Activated CD8-positive, alpha-beta memory T cell treated with anti-CD3 and anti-CD28 coated beads, Interleukin-2, amount 50 U/mL, for 24 hours (primary cell): ENCODE results near the gene UCK1.
"Not testable (repeated sequence)": the region's sequence is repeated elsewhere in the genome, so short reads cannot be mapped to it uniquely, and the experiment has no call there.

Experiments
- DNase-seq: peaks from one replicate; pipeline ENCODE4 v3.0.0-alpha.2; 2020; ENCODE audit errors: extremely low read depth

Gene UCK1

DNA sequence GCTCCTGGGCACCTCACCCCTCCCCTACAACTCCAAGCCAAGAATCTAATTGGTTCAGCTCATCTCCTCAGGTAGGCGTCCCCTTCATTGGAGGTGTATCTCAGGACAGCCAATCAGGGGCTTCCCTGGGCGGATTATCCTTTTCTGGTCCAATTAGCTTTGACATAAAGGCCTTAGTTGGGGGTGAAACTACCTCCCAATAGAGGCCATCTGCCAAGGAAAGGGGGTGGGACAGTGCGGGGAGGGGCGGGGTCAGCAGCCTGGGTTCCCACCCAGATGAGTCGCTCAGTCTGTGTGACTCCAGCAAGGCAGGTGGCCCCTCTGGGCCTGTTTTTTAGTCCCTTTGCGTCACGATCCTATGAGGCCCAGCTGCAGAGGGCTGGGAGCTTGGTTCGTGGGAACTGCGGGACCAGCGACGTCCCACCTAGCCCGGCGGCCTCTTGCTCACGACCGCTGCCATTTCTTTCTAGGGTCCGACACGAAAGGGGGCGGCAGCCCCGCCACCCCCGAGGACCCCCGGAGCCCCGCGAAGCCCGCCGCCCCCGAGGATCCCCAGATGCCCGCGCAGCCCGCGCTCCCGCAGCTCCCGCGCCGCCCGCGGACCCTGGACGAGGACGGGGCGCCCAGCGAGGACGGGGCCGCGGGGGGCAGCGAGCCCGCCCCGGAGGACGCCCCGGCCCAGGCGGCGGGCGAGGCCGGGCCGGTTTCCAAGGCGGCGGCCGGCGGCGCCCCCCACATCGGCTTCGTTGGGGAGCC lies 23.2 kb upstream of the UCK1 start:
- no peak for DNase-seq

DNA sequence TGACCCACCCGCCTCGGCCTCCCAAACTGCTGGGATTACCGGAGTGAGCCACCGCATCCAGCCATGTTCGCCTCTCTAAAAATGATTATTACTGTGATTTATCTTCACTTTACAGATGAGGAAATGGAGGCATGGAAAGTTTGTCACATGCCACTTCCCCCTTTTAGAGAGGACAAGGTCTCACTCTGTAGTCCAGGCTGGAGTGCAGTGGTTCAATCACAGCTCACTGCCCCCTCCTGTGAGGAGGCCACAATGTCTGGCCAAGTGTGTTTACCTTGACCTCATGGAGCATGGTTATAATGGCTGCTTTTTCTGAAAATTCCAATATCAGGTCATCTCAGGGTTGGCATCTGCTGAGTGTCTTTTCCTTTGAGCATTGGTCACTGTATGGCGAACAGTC lies 21.0 kb upstream of the UCK1 start:
- no peak for DNase-seq

DNA sequence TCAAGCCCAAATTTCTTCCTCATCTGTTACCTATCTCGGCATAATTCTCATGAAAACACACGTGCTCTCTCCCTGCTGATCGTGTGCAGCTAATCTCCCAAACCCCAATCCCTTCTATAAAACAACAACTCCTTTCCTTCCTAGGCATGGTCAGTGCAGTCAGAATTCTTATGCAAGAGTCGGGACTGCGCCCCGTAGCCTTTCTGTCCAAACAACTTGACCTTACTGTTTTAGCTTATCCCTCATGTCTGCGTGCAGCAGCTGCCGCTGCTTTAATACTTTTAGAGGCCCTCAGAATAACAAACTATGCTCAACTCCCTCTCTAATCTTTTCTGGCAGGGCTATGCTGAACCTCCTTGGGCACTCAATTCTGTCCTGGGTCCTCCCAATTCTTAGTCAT lies 19.4 kb upstream of the UCK1 start:
- DNase-seq: not testable (repeated sequence)

DNA sequence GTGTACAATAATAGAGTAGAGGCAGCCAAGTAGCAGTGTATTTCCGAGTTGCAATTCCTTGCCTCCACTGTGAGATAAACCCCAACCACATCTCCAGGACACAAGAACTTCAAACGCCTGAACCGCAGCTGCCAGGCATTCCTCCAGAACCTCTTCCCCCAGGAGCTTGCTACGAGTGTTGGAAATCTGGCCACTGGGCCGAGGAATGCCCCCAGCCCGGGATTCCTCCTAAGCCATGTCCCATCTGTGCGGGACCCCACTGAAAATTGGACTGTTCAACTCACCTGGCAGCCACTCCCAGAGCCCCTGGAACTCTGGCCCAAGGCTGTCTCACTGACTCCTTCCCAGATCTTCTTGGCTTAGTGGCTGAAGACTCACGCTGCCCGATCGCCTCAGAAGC lies 18.1 kb upstream of the UCK1 start:
- DNase-seq: not testable (repeated sequence)

DNA sequence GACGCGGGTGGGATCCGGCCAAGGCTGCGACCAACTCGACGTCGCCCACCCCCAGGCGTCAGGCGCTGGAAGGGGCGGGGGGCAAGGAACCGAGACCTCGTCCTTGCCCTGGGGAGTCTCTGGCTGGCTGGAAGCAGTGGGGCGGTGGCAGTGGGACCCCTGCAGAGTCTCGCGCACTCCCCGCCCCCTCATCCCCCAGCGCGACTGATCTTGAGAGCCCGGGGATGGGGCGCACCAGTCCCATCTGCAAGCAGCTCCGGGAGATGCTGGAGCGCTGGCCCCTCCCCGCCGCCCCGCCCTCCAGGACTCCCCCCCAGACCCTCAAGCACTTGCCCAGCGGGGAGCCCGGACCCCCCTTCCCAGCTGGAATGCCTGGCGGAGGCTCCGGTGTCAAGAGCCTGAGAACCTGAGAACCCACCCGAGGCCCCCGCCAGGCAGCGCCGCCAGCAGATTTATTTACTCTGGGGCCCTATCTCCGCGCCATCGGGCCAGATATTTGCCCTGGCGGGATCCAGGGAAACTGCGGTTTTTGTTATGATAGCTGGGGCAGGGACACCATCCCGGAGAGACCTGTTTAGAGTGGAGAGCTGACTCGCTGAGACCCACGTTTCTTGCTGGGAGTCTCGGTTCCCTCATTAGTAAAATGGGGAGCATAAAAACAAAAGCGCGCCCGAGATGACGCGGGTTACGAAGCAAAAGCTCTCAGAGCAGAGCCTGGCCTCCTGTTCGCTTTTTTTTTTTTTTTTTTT lies 15.4 kb upstream of the UCK1 start:
- no peak for DNase-seq

DNA sequence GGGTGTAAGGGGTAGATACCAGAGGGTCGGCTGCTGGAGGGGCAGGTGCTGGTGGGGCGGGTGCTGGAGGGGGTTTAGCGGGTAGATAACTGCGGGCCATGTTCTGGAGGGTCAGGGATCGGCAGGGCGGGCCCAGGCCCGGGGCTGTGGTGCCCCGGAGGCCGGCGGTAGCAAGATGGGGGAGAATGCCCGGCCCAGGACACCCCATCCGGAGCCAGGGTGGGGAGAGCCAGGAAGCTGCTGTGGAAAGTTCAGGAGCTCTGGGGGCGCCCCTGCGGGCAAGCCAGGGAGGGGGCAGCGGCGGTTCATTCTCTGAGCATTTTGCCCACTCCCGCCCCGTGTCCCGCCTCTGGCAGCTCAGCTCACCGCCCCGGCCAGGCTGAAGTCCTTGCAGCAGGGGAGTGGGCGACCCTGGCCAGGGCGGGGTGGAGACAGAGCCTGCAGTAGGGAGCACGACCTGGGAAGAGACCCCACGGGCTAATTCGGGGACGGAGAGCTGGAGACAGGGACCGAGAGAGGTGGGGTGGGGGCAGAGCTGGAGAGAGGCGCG lies 14.8 kb upstream of the UCK1 start:
- DNase-seq: no peak

DNA sequence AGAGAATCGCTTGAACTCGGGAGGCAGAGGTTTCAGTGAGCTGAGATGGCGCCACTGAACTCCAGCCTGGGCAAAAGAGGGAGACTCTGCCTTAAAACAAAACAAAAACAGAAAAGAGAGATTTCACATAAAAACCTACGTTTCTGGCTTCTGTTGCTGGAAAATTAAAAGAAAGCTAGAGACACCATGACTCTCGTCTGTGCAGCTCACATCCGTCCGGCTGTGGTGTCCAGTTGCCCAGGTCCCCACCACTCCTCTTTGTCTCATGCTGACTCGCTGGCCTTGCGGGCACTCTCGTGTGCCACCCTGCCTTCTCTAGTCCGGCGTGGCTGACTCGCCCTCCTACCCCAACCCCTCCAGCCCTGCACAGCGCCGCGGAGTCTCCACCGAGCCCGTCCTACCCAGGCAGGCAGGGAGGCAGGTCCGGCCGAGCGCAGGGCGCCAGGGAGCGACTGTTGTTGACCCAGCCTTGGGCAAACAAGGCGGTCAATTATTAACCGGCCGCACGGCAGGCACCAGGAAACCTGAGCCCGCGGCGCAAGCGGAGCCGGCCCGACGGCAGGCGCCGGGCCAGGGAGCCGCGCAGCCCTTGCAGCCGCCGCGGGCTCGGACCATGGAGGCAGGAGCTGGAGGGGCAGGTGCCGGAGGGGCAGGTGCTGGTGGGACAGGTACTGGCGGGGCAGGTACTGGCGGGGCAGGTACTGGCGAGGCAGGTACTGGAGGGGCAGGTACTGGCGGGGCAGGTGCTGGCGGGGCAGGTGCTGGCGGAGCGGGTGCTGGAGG lies 14.1 kb upstream of the UCK1 start, which contains the start of gene PRRT1B:
Gene PRRT1B (plus strand): TSS at position 521 of the 783 bp plus-strand sequence. CDS start 93 bp downstream, at position 614.
- DNase-seq: no peak

DNA sequence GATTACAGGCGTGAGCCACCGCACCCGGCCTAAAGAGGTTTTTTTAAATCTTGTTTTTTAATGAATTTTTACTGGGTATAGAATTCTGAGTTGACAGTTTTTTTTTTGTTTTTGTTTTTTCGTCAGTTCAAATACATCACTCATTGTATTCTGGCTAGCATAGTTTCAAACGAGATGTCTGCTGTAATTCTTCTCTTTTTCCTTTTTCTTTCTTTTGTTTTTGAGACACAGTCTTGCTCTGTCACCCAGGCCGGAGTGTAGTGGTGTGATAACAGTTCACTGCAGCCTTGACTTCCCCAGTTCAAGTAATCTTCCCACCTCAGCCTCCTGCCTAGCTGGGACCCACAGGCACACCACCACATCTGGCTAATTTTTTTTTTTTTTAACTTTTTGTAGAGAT lies 12.1 kb upstream of the UCK1 start:
- DNase-seq: no peak

DNA sequence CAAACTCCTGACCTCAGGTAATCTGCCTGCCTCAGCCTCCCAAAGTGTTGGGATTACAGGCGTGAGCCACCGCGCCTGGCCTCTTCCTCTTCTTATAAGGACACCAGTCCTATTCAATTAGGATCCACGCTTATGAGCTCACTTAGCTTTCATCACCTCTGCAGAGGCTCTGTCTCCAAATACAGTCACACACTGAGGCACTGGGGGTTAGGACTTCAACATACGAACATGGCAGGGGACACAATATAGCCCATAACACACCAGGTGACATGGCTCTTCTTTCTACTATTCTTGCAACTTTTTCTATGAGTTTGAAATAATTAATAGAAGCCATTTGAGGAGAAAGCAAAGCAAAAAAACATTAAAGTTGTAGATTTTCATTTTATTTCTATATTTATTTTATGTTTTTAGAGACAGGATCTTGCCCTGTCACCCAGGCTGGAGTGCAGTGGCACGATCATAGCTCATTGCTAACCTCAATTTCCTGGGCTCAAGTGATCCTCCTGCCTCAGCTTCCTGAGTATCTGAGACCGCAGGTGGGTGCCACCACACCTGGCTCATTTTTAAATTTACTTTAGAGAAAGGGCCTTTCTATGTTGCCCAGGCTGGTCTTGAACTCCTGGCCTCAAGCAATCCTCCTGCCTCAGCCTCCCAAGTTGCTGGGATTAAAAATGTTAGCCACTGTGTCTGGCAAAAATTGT lies 8.3 kb upstream of the UCK1 start:
- DNase-seq: no peak

DNA sequence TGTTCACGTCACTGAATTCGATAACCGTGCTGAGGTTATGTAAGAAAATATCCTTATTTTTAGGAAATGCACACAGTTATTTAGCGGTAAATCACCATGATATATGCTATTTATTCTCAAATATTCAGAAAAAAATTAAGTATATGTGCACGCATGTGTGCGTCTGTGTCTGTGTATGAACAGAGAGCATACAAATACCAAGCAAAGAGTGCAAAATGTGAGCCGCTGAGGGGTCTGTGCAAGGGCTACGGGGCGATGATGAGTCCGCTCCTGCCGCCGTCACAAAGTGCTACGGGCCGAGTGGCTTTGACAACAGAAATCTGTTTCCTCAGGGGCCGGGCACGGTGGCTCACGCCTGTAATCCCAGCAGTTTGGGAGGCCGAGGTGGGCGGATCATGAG lies 6.9 kb upstream of the UCK1 start:
- no peak for DNase-seq

DNA sequence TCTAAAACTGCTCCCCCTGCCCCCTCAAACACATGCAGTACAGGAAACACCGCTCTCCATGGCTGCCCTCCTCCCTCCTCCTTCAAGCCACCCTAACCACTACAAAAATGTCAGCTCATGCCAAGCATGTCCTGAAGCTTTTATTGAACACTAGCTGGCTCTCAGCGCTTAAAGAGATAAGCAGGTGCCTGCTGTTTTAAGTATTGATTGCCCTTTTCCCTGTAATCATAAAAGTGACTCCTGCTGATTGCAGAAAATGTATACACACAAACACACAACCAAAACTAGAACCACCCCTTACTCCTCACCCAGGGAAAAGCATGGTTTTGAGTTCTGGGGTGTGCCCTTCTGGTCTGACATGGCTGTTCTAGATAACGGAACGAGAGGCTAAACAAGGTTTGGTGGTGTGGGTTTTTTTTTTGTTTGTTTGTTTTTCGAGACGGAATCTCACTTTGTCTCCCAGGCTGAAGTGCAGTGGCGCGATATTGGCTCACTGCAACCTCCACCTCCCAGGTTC lies 3.7 kb upstream of the UCK1 start:
- no peak for DNase-seq

DNA sequence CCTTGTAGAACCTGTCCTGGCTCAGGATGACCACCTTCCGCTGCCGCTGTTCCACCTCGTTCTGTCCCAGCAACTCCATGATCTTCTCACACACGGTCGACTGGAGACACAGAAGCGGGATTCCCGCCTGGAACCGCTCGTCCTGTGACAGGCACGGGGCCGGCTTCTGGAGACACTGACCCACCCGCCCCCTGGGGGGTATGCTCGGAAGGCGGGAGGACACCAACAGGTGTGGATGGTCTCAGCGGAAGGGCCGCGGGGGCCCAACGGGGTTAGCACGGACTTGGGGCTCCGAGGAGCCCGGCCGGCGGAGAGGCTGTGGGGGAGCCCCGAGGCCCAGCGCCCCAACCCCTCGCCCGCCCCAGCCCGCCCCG lies 530 bp downstream of the UCK1 start:
- no peak for DNase-seq

DNA sequence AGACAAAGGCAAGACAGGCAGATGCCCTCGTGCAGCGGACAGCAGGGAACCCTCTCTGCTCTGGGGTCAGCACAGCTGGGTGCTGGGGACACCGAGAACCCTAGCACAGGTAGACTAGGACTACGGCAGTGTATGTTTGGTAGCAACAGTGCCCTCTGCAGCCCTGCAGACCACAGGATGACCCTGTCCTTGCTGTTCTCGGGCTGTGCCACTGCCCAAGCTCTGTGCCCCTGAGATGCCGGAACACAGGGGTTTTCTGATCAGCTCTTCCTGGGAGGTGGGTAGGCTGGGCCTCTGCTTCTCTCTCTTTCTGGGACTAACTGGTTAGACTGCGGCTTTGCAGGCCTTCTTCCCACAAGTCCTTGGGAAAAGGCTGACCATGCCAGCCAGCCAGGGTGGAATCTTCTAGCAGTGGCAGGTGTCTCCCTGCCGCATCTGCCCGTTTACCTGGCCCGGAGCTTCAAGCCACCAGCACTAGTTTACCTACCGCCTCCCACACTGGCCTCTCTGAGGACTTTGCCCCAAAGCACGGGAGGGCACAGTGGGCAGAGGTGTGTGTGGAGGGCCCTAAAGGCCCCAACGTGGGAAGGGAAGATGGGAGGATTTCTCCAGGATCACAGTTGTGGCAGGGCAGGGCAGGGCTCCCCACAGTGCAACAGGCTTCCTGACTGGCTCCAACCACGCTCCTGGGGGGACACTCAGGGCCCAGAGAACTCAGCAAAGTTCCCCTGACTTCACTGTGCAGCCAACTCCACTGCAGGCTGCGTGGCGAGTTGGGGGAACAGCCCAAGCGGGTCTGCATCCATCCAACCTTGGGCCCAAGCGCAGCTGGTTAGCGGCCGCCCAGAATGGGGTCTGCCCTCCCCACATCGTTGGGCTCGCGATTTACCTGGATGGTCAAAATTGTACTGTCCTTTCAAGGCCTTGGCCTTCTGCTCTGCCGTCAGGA lies 1.2 kb downstream of the UCK1 start:
- DNase-seq: no peak

DNA sequence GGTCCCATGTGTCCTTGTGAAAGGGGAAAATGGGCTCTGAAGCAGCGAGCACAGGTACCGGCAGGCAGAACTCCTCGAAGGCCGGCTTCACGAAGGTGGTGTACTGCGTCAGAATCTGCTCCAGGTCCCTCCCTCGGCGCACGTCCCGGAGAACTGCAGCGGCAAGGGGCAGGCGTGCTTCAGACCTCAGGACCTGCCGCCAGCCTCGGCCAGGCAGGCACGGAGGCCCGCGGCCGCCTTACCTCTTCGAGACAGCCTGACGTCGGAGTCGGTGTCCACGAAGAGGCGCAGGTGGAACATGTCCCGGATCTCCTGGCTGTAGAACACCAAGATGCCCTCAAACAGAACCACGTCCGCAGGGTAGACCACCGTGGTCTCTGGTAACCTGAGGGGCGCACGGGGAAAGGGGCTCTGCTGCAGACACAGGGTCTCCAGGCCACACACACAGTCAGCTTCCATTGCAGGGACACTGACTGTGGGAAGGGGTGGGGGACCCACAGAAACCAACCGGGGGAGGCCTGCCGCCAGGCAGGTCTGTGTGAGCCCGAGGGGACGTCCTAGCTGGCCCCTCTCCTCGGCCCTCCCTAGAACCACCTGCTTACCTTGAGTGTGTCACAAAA lies 2.1 kb downstream of the UCK1 start:
- DNase-seq: no peak

DNA sequence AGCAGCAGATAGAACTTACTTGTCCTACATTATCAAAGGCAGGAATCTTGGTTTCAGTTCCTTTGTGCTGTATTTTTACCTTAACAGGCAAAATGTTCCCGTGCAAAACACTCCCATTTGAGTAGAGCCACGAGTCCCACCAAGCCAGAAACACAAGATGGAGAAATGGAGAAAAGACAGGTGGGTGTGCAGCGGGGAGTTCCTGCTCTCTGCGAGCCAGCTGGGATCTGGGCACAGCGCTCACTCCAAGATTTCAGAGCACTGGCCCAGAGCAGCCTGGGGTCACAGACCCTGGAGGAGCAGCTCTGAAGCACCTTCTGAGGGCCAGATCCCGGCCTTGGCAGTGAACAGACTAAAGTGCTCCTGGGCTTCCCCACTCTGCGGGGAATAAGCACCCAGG lies 2.9 kb downstream of the UCK1 start:
- no peak for DNase-seq

DNA sequence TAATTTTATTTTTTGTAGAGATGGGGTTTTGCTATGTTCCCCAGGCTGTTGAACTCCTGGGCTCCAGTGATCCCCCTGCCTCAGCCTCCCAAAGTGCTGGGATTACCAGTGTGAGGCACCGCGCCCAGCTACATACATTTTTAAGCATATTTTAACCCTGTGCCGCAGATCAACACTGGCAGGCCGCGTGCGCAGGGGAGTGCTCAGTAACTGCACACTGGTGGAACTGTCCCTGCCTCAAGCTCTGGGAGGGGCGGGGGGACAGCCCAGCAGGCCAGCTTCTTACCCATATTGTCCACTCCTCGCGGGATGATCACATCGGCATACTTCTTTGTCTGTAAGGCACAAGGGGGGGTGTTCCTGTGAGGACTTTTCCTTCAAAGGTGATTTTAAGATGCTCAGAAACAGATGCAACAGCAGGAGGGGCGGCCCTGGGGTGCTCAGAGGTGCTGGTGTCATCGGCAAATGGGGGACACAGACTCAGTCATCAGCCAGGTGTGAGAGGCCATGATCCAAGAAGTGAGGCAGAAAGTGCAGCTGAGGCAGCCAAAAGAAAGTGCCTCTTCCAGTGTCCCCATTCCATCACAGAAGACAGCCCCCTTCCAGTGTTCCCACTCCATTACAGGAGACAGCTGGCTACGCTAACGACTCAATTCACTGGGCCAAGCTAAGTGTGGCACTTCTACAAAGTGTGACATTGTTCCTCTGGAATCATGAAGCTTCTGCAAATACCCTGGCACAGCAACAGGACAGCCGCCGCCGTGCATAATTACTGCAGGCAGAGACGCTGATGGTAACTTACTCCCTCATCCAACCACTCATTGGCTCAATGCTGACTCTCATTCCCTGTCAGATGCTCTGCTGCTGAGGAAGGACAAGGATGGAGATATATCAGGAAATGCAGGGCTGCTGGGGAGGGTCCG lies 5.2 kb downstream of the UCK1 start:
- no peak for DNase-seq

DNA sequence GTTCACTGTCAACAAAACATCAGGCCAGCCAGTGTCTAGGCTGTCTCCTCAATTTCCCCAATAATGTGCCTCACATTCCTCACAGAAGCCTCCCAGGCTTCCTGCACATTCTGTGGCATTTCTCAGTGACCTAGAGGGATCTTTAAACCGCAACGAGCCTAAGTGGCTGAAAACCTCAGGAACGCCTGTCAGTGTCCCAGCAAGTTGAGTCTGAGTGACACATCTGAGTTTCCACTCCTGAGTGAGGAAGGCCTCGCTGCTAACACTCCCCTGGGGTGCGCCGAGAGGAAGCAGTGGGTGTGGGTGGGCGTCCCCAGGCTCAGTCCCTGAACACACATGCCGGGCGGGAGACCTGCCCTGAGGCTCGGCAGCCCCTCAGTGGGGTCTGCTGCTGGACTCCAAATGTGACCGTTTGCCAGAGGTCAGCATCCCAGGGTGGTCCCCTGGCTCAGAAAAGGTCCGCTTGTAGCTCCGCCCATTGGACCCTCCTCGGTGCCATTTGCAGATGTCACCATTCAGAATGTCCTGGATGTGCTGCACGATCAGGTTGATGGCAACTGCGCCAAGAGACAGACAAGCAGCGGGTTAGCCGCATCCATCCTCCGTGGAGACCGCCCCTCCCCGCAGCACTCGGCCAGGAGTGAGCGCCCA lies 6.3 kb downstream of the UCK1 start:
- DNase-seq: no peak
